HEK293 (cell line): Measurements from ENCODE around the gene RCOR3.
A peak's percentile ranks its signal among the peaks of the same experiment; 100 is the strongest.

ENCODE experiments used
- CTCF ChIA-PET: fragments of 350-600 bp; formaldehyde crosslinking; extraction: SDS; loops from one replicate; lab custom pipeline; 2021; ENCODE audit warnings: antibody characterized with exemption; lab: Yijun Ruan, JAX
- POLR2A ChIA-PET: fragments of 300-600 bp; formaldehyde crosslinking; extraction: SDS; loops from one replicate; lab custom pipeline; 2020; ENCODE audit warnings: antibody characterized with exemption, inconsistent platforms; lab: Yijun Ruan, JAX
- H3K27ac ChIP-seq: fragments of 200-500 bp; sonication (Bioruptor generic); 2 replicates; pipeline ENCODE4 v1.5.1; 2014; ENCODE audit warnings: low read depth, low read length, control low read depth, inconsistent platforms; ENCODE audit errors: extremely low read depth
- H3K36me3 ChIP-seq, 2 experiments: fragments of 200-500 bp in 1 of 2; sonication (Bioruptor generic) in 1 of 2; 1 replicate in 1 of 2; 2 replicates in 1 of 2; pipeline ENCODE4 v1.5.1; 2014 to 2017; ENCODE audit warnings: inconsistent platforms in 2 of 2, low read length in 2 of 2; ENCODE audit not compliant: control insufficient read depth in 2 of 2, insufficient read depth in 1 of 2
- H3K4me1 ChIP-seq: fragments of 200-500 bp; sonication (Bioruptor generic); 2 replicates; pipeline ENCODE4 v1.5.1; 2014; ENCODE audit warnings: mild to moderate bottlenecking, low read length, inconsistent platforms; ENCODE audit not compliant: control insufficient read depth, insufficient read depth
- H3K4me3 ChIP-seq: 2 replicates; pipeline ENCODE4 v1.5.1; 2011; ENCODE audit warnings: low read depth, mild to moderate bottlenecking, control low read depth, low read length, moderate library complexity
- H3K9me3 ChIP-seq: fragments of 200-500 bp; sonication (Bioruptor generic); 2 replicates; pipeline ENCODE4 v1.5.1; 2014; ENCODE audit warnings: low read depth, low read length, inconsistent platforms; ENCODE audit not compliant: control insufficient read depth, insufficient read depth
- EGR2 ChIP-seq: fragments of 450-650 bp; formaldehyde crosslinking; IDR thresholded peaks from 2 replicates; pipeline ENCODE4 v1.5.1; 2016; ENCODE audit warnings: low read depth, missing biosample characterization, missing genetic modification characterization
- GFI1B ChIP-seq: fragments of 450-650 bp; formaldehyde crosslinking; IDR thresholded peaks from 2 replicates; pipeline ENCODE4 v1.5.1; 2016; ENCODE audit warnings: missing biosample characterization, missing genetic modification characterization
- HOXA7 ChIP-seq: sonication (generic); formaldehyde crosslinking; IDR thresholded peaks from 2 replicates; pipeline ENCODE4 v1.8.1; 2022; ENCODE audit warnings: missing genetic modification reagents, borderline replicate concordance
- PRDM1 ChIP-seq: fragments of 450-650 bp; formaldehyde crosslinking; IDR thresholded peaks from 2 replicates; pipeline ENCODE4; 2016; ENCODE audit warnings: missing biosample characterization, missing genetic modification characterization
- SP3 ChIP-seq: fragments of 450-650 bp; formaldehyde crosslinking; IDR thresholded peaks from 2 replicates; pipeline ENCODE4 v1.5.1; 2016; ENCODE audit warnings: missing biosample characterization, missing genetic modification characterization
- SP7 ChIP-seq: fragments of 450-650 bp; formaldehyde crosslinking; IDR thresholded peaks from 2 replicates; pipeline ENCODE4 v1.5.1; 2016; ENCODE audit warnings: missing biosample characterization, missing genetic modification characterization
- WT1 ChIP-seq: fragments of 450-650 bp; formaldehyde crosslinking; IDR thresholded peaks from 2 replicates; pipeline ENCODE4 v1.5.1; 2016; ENCODE audit warnings: missing biosample characterization, missing genetic modification characterization
- ZBTB17 ChIP-seq: fragments of 450-650 bp; formaldehyde crosslinking; IDR thresholded peaks from 2 replicates; pipeline ENCODE4 v1.5.1; 2016; ENCODE audit warnings: missing biosample characterization, missing genetic modification characterization
- ZFHX2 ChIP-seq: fragments of 450-650 bp; formaldehyde crosslinking; conservative IDR thresholded peaks from 2 replicates; pipeline ENCODE4 v1.5.1; 2016; ENCODE audit warnings: missing biosample characterization, missing genetic modification characterization
- ZFP41 ChIP-seq: fragments of 450-650 bp; formaldehyde crosslinking; IDR thresholded peaks from 2 replicates; pipeline ENCODE4 v1.5.1; 2016; ENCODE audit warnings: missing biosample characterization, missing genetic modification characterization, borderline replicate concordance
- ZNF140 ChIP-seq: fragments of 450-650 bp; formaldehyde crosslinking; IDR thresholded peaks from 2 replicates; pipeline ENCODE4 v1.5.1; 2016; ENCODE audit warnings: missing biosample characterization, missing genetic modification characterization
- ZNF223 ChIP-seq: fragments of 450-650 bp; formaldehyde crosslinking; IDR thresholded peaks from 2 replicates; pipeline ENCODE4 v1.5.1; 2016; ENCODE audit warnings: missing biosample characterization, missing genetic modification characterization
- ZNF239 ChIP-seq: fragments of 450-650 bp; formaldehyde crosslinking; IDR thresholded peaks from 2 replicates; pipeline ENCODE4 v1.5.1; 2016; ENCODE audit warnings: missing biosample characterization, missing genetic modification characterization
- ZNF24 ChIP-seq: fragments of 450-650 bp; formaldehyde crosslinking; IDR thresholded peaks from 2 replicates; pipeline ENCODE4 v1.5.1; 2016; ENCODE audit warnings: missing biosample characterization, missing genetic modification characterization
- ZNF292 ChIP-seq: fragments of 450-650 bp; formaldehyde crosslinking; IDR thresholded peaks from 2 replicates; pipeline ENCODE4 v1.5.1; 2016; ENCODE audit warnings: low read depth, missing biosample characterization, missing genetic modification characterization, borderline replicate concordance
- ZNF548 ChIP-seq: fragments of 450-650 bp; formaldehyde crosslinking; IDR thresholded peaks from 2 replicates; pipeline ENCODE4 v1.5.1; 2016; ENCODE audit warnings: missing biosample characterization, missing genetic modification characterization
- ZNF626 ChIP-seq: fragments of 450-650 bp; sonication (Bioruptor Pico); formaldehyde crosslinking; IDR thresholded peaks from 2 replicates; pipeline ENCODE4 v1.5.1; 2018; ENCODE audit warnings: missing biosample characterization, missing genetic modification characterization, inconsistent platforms
- ZNF701 ChIP-seq: fragments of 450-650 bp; formaldehyde crosslinking; IDR thresholded peaks from 2 replicates; pipeline ENCODE4 v1.5.1; 2016; ENCODE audit warnings: missing biosample characterization, missing genetic modification characterization
- ZNF707 ChIP-seq: fragments of 450-650 bp; formaldehyde crosslinking; IDR thresholded peaks from 2 replicates; pipeline ENCODE4 v1.5.1; 2016; ENCODE audit warnings: missing biosample characterization, missing genetic modification characterization
- TF ChIP-seq, protein P1 (sequence below): fragments of 450-650 bp; IDR thresholded peaks from 2 replicates; pipeline ENCODE4 v1.5.1; 2018; ENCODE audit warnings: missing biosample characterization, missing genetic modification characterization
- TF ChIP-seq, protein P2 (sequence below): fragments of 450-650 bp; formaldehyde crosslinking; IDR thresholded peaks from 2 replicates; pipeline ENCODE4; 2016; ENCODE audit warnings: missing biosample characterization, missing genetic modification characterization
- TF ChIP-seq, protein P3 (sequence below): fragments of 450-650 bp; formaldehyde crosslinking; IDR thresholded peaks from 2 replicates; pipeline ENCODE4 v1.5.1; 2017; ENCODE audit warnings: missing biosample characterization, missing genetic modification characterization
- TF ChIP-seq, protein P4 (sequence below): fragments of 450-650 bp; formaldehyde crosslinking; IDR thresholded peaks from 2 replicates; pipeline ENCODE4 v1.5.1; 2016; ENCODE audit warnings: missing biosample characterization, missing genetic modification characterization
- TF ChIP-seq, protein P5 (sequence below): fragments of 450-650 bp; formaldehyde crosslinking; IDR thresholded peaks from 2 replicates; pipeline ENCODE4 v1.5.1; 2016; ENCODE audit warnings: missing biosample characterization, missing genetic modification characterization
- TF ChIP-seq, protein P6 (sequence below): fragments of 450-650 bp; formaldehyde crosslinking; IDR thresholded peaks from 2 replicates; pipeline ENCODE4 v1.5.1; 2016; ENCODE audit warnings: missing biosample characterization, missing genetic modification characterization

Gene RCOR3

DNA sequence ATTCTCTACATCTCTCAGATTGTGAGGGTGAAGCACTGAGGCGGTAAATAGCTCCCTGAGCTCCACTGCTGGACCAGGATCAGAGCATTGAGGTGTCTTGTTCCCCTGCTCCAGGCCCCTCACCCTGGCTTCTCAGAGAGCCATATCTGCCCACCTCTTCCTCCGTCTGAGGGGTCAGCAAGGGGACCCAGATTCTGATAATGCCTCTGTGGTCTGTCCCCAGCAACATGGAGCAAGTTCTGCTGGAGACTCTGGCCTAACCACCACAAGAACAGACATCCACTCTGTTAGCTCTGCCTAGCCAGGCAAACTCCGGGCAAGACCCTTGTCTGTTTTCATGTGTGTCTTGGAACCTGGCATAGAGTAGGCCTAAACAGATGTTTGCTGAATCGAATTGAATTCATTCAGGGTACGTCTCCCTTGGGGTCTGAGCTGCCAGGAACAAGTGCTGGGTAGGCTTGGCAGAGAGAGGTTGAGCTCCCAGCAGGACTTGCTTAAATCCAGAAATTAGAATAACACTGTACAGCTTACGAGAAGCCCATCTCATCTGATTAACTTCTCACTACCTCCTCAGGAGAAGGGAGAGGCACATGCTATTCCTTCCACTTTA lies 69.8 kb downstream of the RCOR3 start (continued):
- no peak for TF ChIP-seq ZNF701 (tag by site-specific recombination)
- TF ChIP-seq, all 188 proteins: peak for 0

DNA sequence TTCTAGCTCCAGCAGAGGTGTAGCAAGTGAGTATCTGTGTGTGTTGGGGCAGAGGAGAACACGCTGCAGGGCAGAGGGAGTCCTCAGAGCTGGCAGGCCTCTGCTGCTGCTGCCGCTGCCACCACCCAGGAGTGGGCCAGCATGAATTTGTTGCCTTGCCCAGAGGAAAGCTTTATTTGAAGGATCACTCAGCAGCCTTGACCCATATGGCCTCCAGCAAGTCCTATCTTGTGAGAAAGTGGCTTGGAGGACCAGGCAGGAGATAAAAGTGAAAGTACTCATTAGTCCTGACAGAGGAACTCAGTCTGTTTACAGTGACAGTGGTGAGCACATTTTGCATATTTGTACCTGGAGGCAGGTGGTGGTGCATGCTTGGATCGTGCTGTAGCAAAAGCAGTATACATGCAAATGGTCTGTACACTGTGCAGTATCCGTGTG lies 70.6 kb downstream of the RCOR3 start:
- H3K27ac ChIP-seq: no peak overlapping the region
- H3K36me3 ChIP-seq: no peaks in the 10 kb centered on the region
- H3K9me3 ChIP-seq: no peaks in the 10 kb centered on the region
- peaks cover 6% of the 10 kb centered on the region for H3K4me1 ChIP-seq
- no peak overlapping the region for H3K4me3 ChIP-seq
- ChIA-PET CTCF (interaction anchor here (0.6 to 1.9 kb wide), 2 partner anchors 139 to 480 kb away, joined by 3 to 10 read pairs; no protein-coding TSS in a partner anchor), POLR2A (interaction anchor here (1.1 to 1.2 kb wide), 2 partner anchors 53 to 65 kb away, joined by 3 read pairs; no protein-coding TSS in a partner anchor)
- TF ChIP-seq GFI1B (tag by site-specific recombination) (no peak), ZFP41 (tag by site-specific recombination) (no peak)
- TF ChIP-seq, protein P1, sequence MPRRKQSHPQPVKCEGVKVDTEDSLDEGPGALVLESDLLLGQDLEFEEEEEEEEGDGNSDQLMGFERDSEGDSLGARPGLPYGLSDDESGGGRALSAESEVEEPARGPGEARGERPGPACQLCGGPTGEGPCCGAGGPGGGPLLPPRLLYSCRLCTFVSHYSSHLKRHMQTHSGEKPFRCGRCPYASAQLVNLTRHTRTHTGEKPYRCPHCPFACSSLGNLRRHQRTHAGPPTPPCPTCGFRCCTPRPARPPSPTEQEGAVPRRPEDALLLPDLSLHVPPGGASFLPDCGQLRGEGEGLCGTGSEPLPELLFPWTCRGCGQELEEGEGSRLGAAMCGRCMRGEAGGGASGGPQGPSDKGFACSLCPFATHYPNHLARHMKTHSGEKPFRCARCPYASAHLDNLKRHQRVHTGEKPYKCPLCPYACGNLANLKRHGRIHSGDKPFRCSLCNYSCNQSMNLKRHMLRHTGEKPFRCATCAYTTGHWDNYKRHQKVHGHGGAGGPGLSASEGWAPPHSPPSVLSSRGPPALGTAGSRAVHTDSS: no peak

DNA sequence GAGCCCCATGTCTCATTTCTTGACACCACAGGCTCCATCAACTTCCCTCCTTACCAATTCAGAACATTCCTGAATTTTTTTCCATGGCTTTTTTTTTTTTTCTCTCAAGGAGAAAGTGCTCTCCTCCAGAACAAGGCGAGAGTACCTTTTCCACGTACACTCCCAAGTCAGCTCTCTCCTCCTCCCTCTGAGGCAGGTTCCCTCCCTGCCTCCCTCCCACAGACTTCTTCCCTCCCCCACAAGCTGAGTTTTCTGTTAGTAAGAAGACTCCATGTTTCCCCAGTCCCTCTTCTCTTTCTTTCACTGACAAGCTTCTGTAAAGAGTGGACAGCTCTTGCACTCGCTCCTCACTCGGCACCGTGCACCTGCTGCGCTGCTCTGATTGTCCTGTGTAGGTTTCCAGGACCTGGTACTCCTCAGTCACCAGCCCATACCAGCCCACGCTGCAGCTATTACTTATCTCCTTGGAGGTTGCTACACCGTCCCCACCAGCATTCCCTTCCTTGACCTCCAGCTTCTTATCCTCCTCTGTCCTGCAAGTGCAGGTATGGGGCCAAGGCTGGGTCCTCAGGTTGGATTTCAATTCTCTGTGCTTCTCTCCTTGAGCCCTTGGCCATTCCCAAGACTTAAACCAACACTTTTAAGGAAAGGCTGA lies 71.2 kb downstream of the RCOR3 start:
- ChIA-PET POLR2A (interaction anchor here (0.7 to 1.2 kb wide), 3 partner anchors 52 to 130 kb away, joined by 3 read pairs; no protein-coding TSS in a partner anchor), CTCF (no interaction called here)
- Histone ChIP-seq H3K9me3 (no peaks in the 10 kb centered on the region), H3K4me1 (peaks cover 6% of the 10 kb centered on the region), H3K36me3 (no peaks in the 10 kb centered on the region), H3K27ac (no peak overlapping the region), H3K4me3 (no peak overlapping the region)
- TF ChIP-seq ZNF24 (tag by site-specific recombination) (no peak), ZNF626 (no peak), ZBTB17 (tag by site-specific recombination) (no peak), ZFHX2 (tag by site-specific recombination) (peak; percentile 65), ZNF292 (tag by site-specific recombination) (no peak), EGR2 (tag by site-specific recombination) (peak; percentile 61), SP3 (tag by site-specific recombination) (no peak), ZNF223 (tag by site-specific recombination) (no peak), ZNF548 (tag by site-specific recombination) (no peak), PRDM1 (tag by site-specific recombination) (0 out of 2 replicates have a peak, but pooled peaks have one; percentile 34), SP7 (tag by site-specific recombination) (no peak), ZNF707 (tag by site-specific recombination) (no peak), ZNF140 (tag by site-specific recombination) (no peak), ZNF239 (no peak), WT1 (peak; percentile 54; the same call in 1 of the 2 replicates), HOXA7 (CRISPR knock-in tag) (no peak)
- TF ChIP-seq, protein P2, sequence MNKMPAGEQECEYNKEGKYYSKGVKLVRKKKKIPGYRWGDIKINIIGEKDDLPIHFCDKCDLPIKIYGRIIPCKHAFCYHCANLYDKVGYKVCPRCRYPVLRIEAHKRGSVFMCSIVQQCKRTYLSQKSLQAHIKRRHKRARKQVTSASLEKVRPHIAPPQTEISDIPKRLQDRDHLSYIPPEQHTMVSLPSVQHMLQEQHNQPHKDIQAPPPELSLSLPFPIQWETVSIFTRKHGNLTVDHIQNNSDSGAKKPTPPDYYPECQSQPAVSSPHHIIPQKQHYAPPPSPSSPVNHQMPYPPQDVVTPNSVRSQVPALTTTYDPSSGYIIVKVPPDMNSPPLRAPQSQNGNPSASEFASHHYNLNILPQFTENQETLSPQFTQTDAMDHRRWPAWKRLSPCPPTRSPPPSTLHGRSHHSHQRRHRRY: no peak
- TF ChIP-seq, protein P3, sequence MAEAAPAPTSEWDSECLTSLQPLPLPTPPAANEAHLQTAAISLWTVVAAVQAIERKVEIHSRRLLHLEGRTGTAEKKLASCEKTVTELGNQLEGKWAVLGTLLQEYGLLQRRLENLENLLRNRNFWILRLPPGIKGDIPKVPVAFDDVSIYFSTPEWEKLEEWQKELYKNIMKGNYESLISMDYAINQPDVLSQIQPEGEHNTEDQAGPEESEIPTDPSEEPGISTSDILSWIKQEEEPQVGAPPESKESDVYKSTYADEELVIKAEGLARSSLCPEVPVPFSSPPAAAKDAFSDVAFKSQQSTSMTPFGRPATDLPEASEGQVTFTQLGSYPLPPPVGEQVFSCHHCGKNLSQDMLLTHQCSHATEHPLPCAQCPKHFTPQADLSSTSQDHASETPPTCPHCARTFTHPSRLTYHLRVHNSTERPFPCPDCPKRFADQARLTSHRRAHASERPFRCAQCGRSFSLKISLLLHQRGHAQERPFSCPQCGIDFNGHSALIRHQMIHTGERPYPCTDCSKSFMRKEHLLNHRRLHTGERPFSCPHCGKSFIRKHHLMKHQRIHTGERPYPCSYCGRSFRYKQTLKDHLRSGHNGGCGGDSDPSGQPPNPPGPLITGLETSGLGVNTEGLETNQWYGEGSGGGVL (tag by site-specific recombination): 0 out of 2 replicates have a peak, but pooled peaks have one; percentile 25
- TF ChIP-seq, protein P4, sequence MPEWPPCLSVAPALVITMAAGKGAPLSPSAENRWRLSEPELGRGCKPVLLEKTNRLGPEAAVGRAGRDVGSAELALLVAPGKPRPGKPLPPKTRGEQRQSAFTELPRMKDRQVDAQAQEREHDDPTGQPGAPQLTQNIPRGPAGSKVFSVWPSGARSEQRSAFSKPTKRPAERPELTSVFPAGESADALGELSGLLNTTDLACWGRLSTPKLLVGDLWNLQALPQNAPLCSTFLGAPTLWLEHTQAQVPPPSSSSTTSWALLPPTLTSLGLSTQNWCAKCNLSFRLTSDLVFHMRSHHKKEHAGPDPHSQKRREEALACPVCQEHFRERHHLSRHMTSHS (tag by site-specific recombination): no peak
- TF ChIP-seq, protein P5, sequence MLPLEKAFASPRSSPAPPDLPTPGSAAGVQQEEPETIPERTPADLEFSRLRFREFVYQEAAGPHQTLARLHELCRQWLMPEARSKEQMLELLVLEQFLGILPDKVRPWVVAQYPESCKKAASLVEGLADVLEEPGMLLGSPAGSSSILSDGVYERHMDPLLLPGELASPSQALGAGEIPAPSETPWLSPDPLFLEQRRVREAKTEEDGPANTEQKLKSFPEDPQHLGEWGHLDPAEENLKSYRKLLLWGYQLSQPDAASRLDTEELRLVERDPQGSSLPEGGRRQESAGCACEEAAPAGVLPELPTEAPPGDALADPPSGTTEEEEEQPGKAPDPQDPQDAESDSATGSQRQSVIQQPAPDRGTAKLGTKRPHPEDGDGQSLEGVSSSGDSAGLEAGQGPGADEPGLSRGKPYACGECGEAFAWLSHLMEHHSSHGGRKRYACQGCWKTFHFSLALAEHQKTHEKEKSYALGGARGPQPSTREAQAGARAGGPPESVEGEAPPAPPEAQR: no peak
- TF ChIP-seq, protein P6, sequence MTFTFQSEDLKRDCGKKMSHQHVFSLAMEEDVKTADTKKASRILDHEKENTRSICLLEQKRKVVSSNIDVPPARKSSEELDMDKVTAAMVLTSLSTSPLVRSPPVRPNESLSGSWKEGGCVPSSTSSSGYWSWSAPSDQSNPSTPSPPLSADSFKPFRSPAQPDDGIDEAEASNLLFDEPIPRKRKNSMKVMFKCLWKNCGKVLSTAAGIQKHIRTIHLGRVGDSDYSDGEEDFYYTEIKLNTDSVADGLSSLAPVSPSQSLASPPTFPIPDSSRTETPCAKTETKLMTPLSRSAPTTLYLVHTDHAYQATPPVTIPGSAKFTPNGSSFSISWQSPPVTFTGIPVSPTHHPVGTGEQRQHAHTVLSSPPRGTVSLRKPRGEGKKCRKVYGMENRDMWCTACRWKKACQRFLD (tag by site-specific recombination): no peak
